Esophagus (tissue), 2 donors: ENCODE data around the gene THSD4. TPM values are rescaled to one million over a fixed set of nuclear protein-coding genes. Genes with fewer than 3 reads are reported as not detected.

Experiments
- H3K27ac ChIP-seq, 2 donors: one replicate each; pipeline ENCODE4 v1.5.1; 2013; ENCODE audit warnings: low read depth in 2 of 2, mild to moderate bottlenecking in 2 of 2, inconsistent platforms in 1 of 2, low read length in 1 of 2, moderate library complexity in 1 of 2
- H3K27me3 ChIP-seq, 2 donors: one replicate each; pipeline ENCODE4 v1.6.1; 2013; ENCODE audit warnings: low read length in 2 of 2, control low read depth in 1 of 2, mild to moderate bottlenecking in 1 of 2; ENCODE audit not compliant: insufficient read depth in 2 of 2, control insufficient read depth in 1 of 2
- H3K36me3 ChIP-seq, 2 donors: one replicate each; pipeline ENCODE4 v1.6.1; 2013; ENCODE audit warnings: low read length in 1 of 2; ENCODE audit not compliant: control insufficient read depth in 2 of 2, insufficient read depth in 2 of 2
- H3K4me1 ChIP-seq, 2 donors: one replicate each; pipeline ENCODE4 v1.6.1; 2013; ENCODE audit warnings: low read length in 1 of 2; ENCODE audit not compliant: control insufficient read depth in 2 of 2, insufficient read depth in 2 of 2
- H3K4me3 ChIP-seq, 2 donors: one replicate each; pipeline ENCODE4 v1.5.1; 2013; ENCODE audit warnings: low read length in 2 of 2, mild to moderate bottlenecking in 2 of 2, low read depth in 1 of 2, moderate library complexity in 1 of 2
- H3K9me3 ChIP-seq, 2 donors: one replicate each; pipeline ENCODE4 v1.6.1; 2013; ENCODE audit warnings: mild to moderate bottlenecking in 2 of 2, low read depth in 1 of 2, low read length in 1 of 2, moderate library complexity in 1 of 2; ENCODE audit not compliant: control insufficient read depth in 2 of 2, insufficient read depth in 1 of 2
- WGBS, 2 donors: extraction: QIAGEN DNeasy Blood & Tissue Kit; methylation state at CpG; one replicate each; pipeline ENCODE4 v1.1.7; 2013; 5-methylcytosine and 5-hydroxymethylcytosine counted together
- polyA plus RNA-seq, 2 donors: library from polyadenylated mRNA; stranded (reverse); fragments of 200-250 nt; gene quantifications; one replicate each; pipeline ENCODE4 v1.2.3, GENCODE V29; 2013
- donor health status: healthy with polysubstance abuse.
- donor health status: Bipolar disorder and iron deficiency.

THSD4 gene
- polyA plus RNA-seq, 2 donors, result 34.1 to 49.7 TPM

- Histone ChIP-seq H3K36me3 (peaks cover 0 to 2% of the 10 kb centered on the region in 2 donors), H3K4me3 (peak overlapping the region; percentile 47 to 71), H3K4me1 (peaks cover 0 to 8% of the 10 kb centered on the region in 2 donors), H3K27me3 (no peaks in the 10 kb centered on the region), H3K9me3 (no peaks in the 10 kb centered on the region), H3K27ac (peak overlapping the region; percentile 74 to 84)
- WGBS, 2 donors, result 19 to 31% methylated on average over 4 of the region's 4 CpGs
Measured at GRCh38 chr15:71548401-71548807, 433.1 kb downstream of the THSD4 start.

DNA sequence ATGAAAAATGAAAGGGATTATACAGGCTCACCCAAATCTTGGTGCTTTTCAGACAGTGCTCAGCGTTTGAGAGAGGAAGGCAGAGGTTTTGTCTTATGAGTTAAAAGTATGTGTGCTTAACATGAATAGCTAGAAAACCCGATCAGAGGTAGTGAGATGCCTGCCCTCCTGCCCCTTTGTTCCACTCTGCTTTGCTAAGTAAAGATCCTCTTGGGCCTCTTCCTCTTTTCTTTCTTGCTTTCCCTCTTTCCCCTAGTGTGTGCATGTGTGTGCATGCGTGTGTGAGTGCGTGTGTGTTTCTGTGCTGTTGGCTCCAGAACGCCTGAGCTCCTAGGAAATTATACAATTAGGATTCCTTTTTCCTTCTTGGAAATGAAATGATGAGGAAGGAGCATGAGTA is 433.8 kb downstream of the THSD4 start:
- 28 to 29% methylated on average over 5 of the region's 5 CpGs for WGBS, 2 donors
- no peaks in the 10 kb centered on the region for H3K27me3 ChIP-seq
- H3K36me3 ChIP-seq, result peaks cover 0 to 2% of the 10 kb centered on the region in 2 donors
- H3K4me1 ChIP-seq, result peaks cover 0 to 8% of the 10 kb centered on the region in 2 donors
- peak overlapping the region; percentile 74 to 84 for H3K27ac ChIP-seq
- H3K4me3 ChIP-seq, result peak overlapping the region; percentile 47 to 71
- no peaks in the 10 kb centered on the region for H3K9me3 ChIP-seq

DNA sequence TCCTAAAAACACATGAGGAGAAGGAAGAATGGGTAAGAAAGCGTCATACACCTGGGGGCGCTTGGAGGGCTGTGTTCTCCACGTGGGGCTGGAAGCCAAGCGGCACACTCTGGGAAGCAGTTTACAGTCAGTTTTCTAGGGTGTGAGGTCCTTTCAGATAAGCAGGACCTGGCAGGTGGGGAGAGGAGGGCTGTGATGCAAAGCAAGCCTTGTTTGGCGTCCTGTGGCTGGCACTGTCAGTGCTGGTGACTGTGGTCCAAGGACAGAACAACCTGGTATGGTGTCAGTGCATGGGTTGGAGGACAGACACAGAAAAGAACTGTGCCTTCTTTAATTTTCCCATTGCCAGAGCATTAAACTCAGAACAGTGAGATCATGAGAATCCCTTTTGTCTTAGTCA is 434.4 kb downstream of the THSD4 start:
- H3K27ac ChIP-seq, result peak overlapping the region; percentile 74 to 92
- no peaks in the 10 kb centered on the region for H3K9me3 ChIP-seq
- H3K4me3 ChIP-seq, result peak overlapping the region; percentile 44 to 71
- peaks cover 0 to 8% of the 10 kb centered on the region in 2 donors for H3K4me1 ChIP-seq
- no peaks in the 10 kb centered on the region for H3K27me3 ChIP-seq
- WGBS, 2 donors, result 42 to 46% methylated on average over 5 of the region's 5 CpGs
- peaks cover 0 to 2% of the 10 kb centered on the region in 2 donors for H3K36me3 ChIP-seq

DNA sequence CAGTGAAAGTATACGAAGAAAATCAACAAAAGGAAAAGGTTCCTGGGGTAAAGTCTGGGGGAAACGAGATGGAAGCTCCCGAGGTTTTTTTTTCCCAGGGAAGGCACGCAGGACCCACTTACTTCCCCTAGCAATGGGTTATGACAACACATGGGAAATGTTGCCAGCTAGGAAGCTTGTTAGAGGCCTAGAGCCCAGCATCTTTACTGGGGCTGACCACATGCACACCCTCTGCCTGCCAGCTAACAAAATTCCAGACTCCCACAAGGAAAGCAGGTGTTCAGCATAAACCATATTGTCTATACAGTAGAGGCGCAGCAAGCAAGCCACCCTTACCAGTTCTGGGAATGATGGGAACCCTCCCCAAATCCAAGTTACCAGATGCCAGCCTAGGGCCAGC is 436.3 kb downstream of the THSD4 start:
- Histone ChIP-seq H3K27ac (peak overlapping the region; percentile 62 to 79), H3K4me1 (peaks cover 0 to 8% of the 10 kb centered on the region in 2 donors), H3K36me3 (peaks cover 0 to 2% of the 10 kb centered on the region in 2 donors), H3K27me3 (no peaks in the 10 kb centered on the region), H3K4me3 (peak overlapping the region in 1 of 2 donors; percentile 33), H3K9me3 (no peaks in the 10 kb centered on the region)
- WGBS, 2 donors, result 40 to 61% methylated on average over 5 of the region's 5 CpGs

DNA sequence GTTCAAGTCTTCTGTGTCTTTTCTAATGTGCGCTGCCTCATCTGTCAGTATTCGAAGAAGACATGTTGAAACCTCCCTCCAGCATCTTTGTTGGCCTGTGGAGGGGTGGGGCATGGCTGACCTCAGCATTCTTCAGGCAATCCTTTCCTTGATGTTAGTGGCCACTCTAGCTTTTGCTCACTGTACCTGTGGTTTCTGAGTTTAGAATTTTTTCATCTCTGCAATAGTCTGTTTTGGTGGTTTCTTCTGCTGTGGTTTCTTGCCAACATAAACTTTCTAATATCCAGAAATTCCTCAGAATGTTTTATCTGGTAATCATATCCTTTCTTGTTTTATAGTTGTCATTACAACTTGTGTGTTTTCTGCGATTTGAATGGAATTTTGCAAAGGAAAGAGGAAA is 443.8 kb downstream of the THSD4 start:
- WGBS, 2 donors, result 52 to 68% methylated on average over 3 of the region's 3 CpGs
- H3K27ac ChIP-seq, result peak overlapping the region in 1 of 2 donors; percentile 13
- H3K36me3 ChIP-seq, result peaks cover 0 to 2% of the 10 kb centered on the region in 2 donors
- no peak overlapping the region for H3K4me3 ChIP-seq
- H3K4me1 ChIP-seq, result peaks cover 0 to 2% of the 10 kb centered on the region in 2 donors
- no peaks in the 10 kb centered on the region for H3K9me3 ChIP-seq
- H3K27me3 ChIP-seq, result no peaks in the 10 kb centered on the region

DNA sequence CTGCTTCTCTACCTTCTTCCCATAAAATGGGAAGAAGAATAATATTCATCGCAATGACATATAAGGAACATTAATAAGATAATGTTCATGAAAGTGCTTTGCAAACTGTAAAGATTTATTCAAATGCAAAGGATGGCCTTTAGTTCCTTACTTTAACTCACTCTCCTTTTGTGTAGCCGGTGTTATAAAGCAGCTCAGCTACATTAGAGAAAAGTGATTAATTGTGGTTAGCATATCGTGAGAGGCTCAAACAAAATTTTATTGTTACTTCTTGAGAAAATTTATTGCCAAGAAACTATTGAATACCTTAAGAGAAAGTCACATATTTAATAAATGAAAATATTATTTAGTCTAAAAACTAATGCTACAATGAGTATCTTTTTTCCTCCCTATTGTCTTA is 444.3 kb downstream of the THSD4 start:
- H3K9me3 ChIP-seq, result no peaks in the 10 kb centered on the region
- WGBS, 2 donors, result 44 to 53% methylated on average over 3 of the region's 3 CpGs
- H3K4me1 ChIP-seq, result peaks cover 0 to 2% of the 10 kb centered on the region in 2 donors
- peaks cover 0 to 2% of the 10 kb centered on the region in 2 donors for H3K36me3 ChIP-seq
- H3K27me3 ChIP-seq, result no peaks in the 10 kb centered on the region
- H3K4me3 ChIP-seq, result no peak overlapping the region
- no peak overlapping the region for H3K27ac ChIP-seq

- Histone ChIP-seq H3K4me1 (peaks cover 0 to 2% of the 10 kb centered on the region in 2 donors), H3K4me3 (no peak overlapping the region), H3K36me3 (peaks cover 0 to 2% of the 10 kb centered on the region in 2 donors), H3K27ac (peak overlapping the region in 1 of 2 donors; percentile 31), H3K9me3 (no peaks in the 10 kb centered on the region), H3K27me3 (no peaks in the 10 kb centered on the region)
- 58 to 70% methylated on average over 5 of the region's 5 CpGs for WGBS, 2 donors
Measured at GRCh38 chr15:71562251-71562650, 447.0 kb downstream of the THSD4 start.

DNA sequence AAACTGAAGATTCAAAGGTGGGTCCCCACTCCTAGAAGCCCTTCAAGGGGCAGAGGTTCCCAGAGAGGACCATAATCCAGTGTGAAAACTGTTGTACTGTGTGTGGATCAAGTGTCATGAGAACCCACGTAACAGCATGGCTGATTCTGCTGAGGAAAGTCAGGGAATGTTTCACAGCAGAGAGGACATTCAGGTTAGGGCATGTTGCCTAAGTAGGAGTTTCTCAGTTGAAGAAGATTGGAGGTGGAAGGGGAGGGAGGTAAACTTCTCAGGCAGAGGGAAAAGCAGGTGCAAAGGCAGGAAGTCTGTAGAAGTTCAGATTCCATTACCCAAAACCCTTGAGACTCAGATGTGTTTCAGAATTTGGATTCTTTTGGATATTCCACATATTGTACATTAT is 448.9 kb downstream of the THSD4 start:
- WGBS, 2 donors, result 0 to 1% methylated on average over 1 of the region's 1 CpG
- Histone ChIP-seq H3K4me1 (peaks cover 0 to 2% of the 10 kb centered on the region in 2 donors), H3K27ac (peak overlapping the region; percentile 35 to 41), H3K9me3 (no peaks in the 10 kb centered on the region), H3K36me3 (peaks cover 0 to 2% of the 10 kb centered on the region in 2 donors), H3K4me3 (no peak overlapping the region), H3K27me3 (no peaks in the 10 kb centered on the region)

- no peaks in the 10 kb centered on the region for H3K9me3 ChIP-seq
- 92 to 93% methylated on average over 1 of the region's 1 CpG for WGBS, 2 donors
- H3K4me3 ChIP-seq, result no peak overlapping the region
- peaks cover 0 to 2% of the 10 kb centered on the region in 2 donors for H3K36me3 ChIP-seq
- H3K27me3 ChIP-seq, result no peaks in the 10 kb centered on the region
- no peak overlapping the region for H3K27ac ChIP-seq
- peaks cover 0 to 2% of the 10 kb centered on the region in 2 donors for H3K4me1 ChIP-seq
Measured at GRCh38 chr15:71565006-71565405, 449.7 kb downstream of the THSD4 start.

DNA sequence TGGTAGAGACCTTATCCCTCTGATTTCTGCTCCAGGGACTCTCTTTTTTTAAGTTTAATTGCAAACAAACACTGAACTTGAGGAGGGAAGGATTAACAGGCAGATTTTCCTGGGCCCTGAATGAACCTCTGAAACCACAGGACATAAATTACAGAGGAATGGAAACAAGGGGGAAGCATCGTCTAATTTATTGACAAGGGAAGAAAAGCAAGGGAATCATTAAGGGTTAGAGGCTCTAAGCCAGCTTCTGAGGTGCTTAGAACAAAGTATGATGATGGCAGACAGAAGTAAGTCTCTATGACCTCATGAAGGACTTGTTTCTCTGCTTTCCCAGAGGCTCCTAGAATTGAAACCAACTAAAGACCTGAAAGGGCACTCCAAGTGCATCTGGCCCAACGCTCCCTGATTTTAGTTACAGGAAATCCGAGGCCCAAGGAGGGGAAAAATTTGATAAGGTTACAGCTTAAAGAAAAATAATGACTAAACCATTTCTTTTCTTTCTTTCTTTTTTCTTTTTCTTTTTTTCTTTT is 450.4 kb downstream of the THSD4 start:
- Histone ChIP-seq H3K9me3 (no peaks in the 10 kb centered on the region), H3K27me3 (no peaks in the 10 kb centered on the region), H3K4me3 (no peak overlapping the region), H3K4me1 (peaks cover 0 to 3% of the 10 kb centered on the region in 2 donors), H3K36me3 (peaks cover 0 to 2% of the 10 kb centered on the region in 2 donors), H3K27ac (peak overlapping the region in 1 of 2 donors; percentile 64)
- 47 to 48% methylated on average over 3 of the region's 3 CpGs for WGBS, 2 donors
